Activated naive CD4-positive, alpha-beta T cell treated with anti-CD3 and anti-CD28 coated beads for 36 hours (primary cell): ENCODE measurements around the gene SLC50A1. TPM values are rescaled to one million over a fixed set of nuclear protein-coding genes. Genes with fewer than 3 reads are reported as not detected.
A peak's percentile ranks its signal among the peaks of the same experiment; 100 is the strongest.
"Not testable (repeated sequence)": the region's sequence is repeated elsewhere in the genome, so short reads cannot be mapped to it uniquely, and the experiment has no call there.

ENCODE experiments used
- CTCF ChIA-PET: fragments of 350-600 bp; sonication (Branson Sonifier 250); formaldehyde crosslinking; loops from one replicate; lab custom pipeline; 2021; ENCODE audit warnings: antibody characterized with exemption; lab: Charles Lee
- DNase-seq: peaks from one replicate; pipeline ENCODE4 v3.0.0-alpha.2; 2020
- H3K27ac Mint-ChIP-seq: one replicate; pipeline ENCODE4 v1.8.0; 2021; ENCODE audit warnings: mild to moderate bottlenecking, mixed read lengths
- H3K27me3 Mint-ChIP-seq: one replicate; pipeline ENCODE4 v1.8.0; 2021; ENCODE audit warnings: low read depth, mixed read lengths
- H3K36me3 Mint-ChIP-seq: one replicate; pipeline ENCODE4 v1.8.0; 2021; ENCODE audit warnings: low read depth, mixed read lengths
- H3K4me1 Mint-ChIP-seq: one replicate; pipeline ENCODE4 v1.8.0; 2021; ENCODE audit warnings: low read depth, mixed read lengths
- H3K4me3 Mint-ChIP-seq: one replicate; pipeline ENCODE4 v1.8.0; 2021; ENCODE audit warnings: mild to moderate bottlenecking, moderate library complexity, mixed read lengths
- H3K9me3 Mint-ChIP-seq: one replicate; pipeline ENCODE4 v1.8.0; 2021; ENCODE audit warnings: mixed read lengths
- intact Hi-C: fragments of 100-400 bp; cut with micrococcal nuclease; formaldehyde crosslinking; loops from one replicate; pipeline ENCODE4 v1.15.1; 2023
- total RNA-seq, 2 experiments: library from RNA; stranded (reverse); gene quantifications; one replicate each; pipeline ENCODE4 v1.2.3, GENCODE V29; 2021

Gene SLC50A1
- total RNA-seq, 2 experiments from 2014 or later = 48.4 to 52.7 TPM

DNA sequence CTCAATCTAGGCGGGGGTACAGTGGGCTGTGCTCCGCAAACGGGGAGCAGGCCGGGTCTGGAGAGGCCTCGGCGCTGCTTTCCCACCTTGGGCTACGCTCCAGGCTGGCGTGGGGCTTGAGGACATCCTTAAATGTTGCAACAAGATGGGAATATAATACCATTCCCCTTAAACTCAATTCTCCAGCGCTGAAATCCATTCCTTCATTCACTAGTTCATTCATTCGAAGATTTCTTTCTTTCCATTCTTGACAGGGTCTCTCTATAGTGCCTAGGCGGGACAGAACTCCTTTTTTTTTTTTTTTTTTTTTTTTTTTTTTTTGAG lies 4.9 kb downstream of the SLC50A1 start:
- peak overlapping the region; percentile 93 for H3K4me3 Mint-ChIP-seq
- no peaks in the 10 kb centered on the region for H3K27me3 Mint-ChIP-seq
- peaks cover 27% of the 10 kb centered on the region for H3K4me1 Mint-ChIP-seq
- intact Hi-C loops = loop anchor here (1.0 to 2.0 kb wide), 2 partner anchors 33 to 54 kb away; partner anchors contain the start of genes KRTCAP2 and TRIM46
- peak overlapping the region; percentile 90 for H3K27ac Mint-ChIP-seq
- no peaks in the 10 kb centered on the region for H3K9me3 Mint-ChIP-seq
- CTCF ChIA-PET = no interaction called here
- H3K36me3 Mint-ChIP-seq = peaks cover 17% of the 10 kb centered on the region
- no peak for DNase-seq

- no peak overlapping the region for H3K27ac Mint-ChIP-seq
- no peaks in the 10 kb centered on the region for H3K9me3 Mint-ChIP-seq
- DNase-seq = no peak
- no peak overlapping the region for H3K4me3 Mint-ChIP-seq
- peaks cover 5% of the 10 kb centered on the region for H3K27me3 Mint-ChIP-seq
- peaks cover 26% of the 10 kb centered on the region for H3K4me1 Mint-ChIP-seq
- peaks cover 15% of the 10 kb centered on the region for H3K36me3 Mint-ChIP-seq
- intact Hi-C loops = loop anchor here (2.0 kb wide), 1 partner anchor 53 kb away; no protein-coding TSS in a partner anchor
- CTCF ChIA-PET = interaction anchor here (2.0 kb wide), 1 partner anchor 26 kb away, joined by 4 read pairs; no protein-coding TSS in a partner anchor
Measured at GRCh38 chr1:155141749-155142148, 6.1 kb downstream of the SLC50A1 start.

DNA sequence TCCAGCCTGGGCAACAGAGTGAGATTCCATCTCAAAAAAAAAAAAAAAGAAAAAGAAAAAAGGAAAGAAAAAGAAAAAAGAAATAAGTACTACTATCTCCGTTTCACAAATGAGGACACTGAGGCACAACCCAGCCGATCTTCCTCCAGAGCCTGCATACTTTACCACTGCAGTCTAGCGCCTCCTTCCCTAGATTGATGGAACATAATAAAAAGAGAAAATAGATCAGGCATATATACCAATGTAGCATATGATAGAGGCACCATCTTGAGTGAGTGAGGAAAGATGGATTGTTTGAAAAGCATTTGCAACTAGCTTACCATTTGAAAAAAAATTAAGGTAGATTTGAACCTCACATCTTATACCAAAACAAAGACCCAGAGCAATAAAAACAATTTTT lies 9.8 kb downstream of the SLC50A1 start:
- Mint-ChIP-seq H3K27me3 (peaks cover 7% of the 10 kb centered on the region), H3K27ac (no peak overlapping the region), H3K9me3 (no peaks in the 10 kb centered on the region), H3K36me3 (no peaks in the 10 kb centered on the region), H3K4me1 (peaks cover 4% of the 10 kb centered on the region), H3K4me3 (no peak overlapping the region)
- no peak for DNase-seq
- CTCF ChIA-PET = interaction anchor here (0.6 to 1.2 kb wide), 4 partner anchors 21 to 1069 kb away, joined by 3 to 6 read pairs (median 4); no protein-coding TSS in a partner anchor
- intact Hi-C loops = no loop called here

DNA sequence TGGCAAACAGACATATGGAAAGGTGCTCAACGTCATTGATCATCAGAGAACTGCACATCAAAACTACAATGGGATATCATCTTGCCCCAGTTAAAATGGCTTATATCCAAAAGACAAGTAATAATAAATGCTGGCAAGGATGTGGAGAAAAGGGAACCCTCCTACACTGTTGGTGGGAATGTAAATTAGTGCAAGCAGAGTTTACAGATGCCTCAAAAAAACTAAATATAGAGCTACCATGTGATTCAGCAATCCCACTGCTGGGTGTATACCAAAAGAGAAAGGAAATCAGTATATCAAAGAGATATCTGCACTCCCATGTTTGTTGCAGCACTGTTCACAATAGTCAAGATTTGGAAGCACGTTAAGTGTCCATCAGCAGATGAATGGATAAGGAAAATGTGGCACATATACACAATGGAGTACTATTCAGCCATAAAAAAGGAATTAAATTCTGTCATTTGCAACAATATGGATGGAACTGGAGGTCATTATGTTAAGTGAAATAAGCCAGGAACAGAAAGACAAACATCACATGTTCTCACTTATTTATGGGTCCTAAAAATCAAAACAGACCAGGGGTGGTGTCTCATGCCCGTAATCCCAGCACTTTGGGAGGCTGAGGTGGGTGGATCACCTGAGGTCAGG lies 20.5 kb downstream of the SLC50A1 start:
- not testable (repeated sequence) for H3K4me3 Mint-ChIP-seq, H3K36me3 Mint-ChIP-seq

DNA sequence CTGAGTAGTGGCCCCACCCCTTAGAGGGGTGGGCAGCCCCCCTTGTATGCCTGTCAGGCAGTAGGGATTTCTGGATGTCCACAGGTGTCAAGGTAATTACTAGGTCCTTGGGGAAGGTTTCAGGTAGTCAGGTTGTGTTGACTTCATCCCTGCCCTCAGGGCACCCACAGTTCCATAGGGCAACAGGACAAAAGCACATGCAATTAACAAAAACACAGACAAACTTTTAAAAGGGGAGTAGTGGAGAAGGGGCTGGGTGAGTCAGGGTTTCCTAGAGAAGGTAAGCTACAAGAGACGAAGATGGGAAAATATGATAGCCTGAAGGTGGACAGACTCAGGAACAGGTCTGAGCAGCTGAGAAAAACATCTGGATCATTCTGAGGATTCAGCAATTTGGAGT lies 23.3 kb downstream of the SLC50A1 start:
- no peak overlapping the region for H3K27ac Mint-ChIP-seq
- intact Hi-C loops = no loop called here

More for the DNA sequence above, 20.5 kb downstream of the SLC50A1 start:
- CTCF ChIA-PET = interaction anchor here (1.6 to 1.7 kb wide), 2 partner anchors 12 kb away, joined by 5 read pairs; no protein-coding TSS in a partner anchor
- H3K27ac Mint-ChIP-seq, DNase-seq, H3K9me3 Mint-ChIP-seq, H3K27me3 Mint-ChIP-seq, H3K4me1 Mint-ChIP-seq, intact Hi-C loops: not testable (repeated sequence)

GRCh38 chr1:155160128-155160527 lies 24.5 kb downstream of the SLC50A1 start:
- Mint-ChIP-seq H3K4me1 (no peaks in the 10 kb centered on the region), H3K36me3 (no peaks in the 10 kb centered on the region), H3K27me3 (no peaks in the 10 kb centered on the region), H3K9me3 (no peaks in the 10 kb centered on the region), H3K27ac (no peak overlapping the region), H3K4me3 (no peak overlapping the region)
- no peak for DNase-seq
- intact Hi-C loops = no loop called here
- CTCF ChIA-PET = interaction anchor here (1.2 kb wide), 1 partner anchor 68 kb away, joined by 3 read pairs; no protein-coding TSS in a partner anchor

More for the DNA sequence above, 23.3 kb downstream of the SLC50A1 start:
- Mint-ChIP-seq H3K9me3 (no peaks in the 10 kb centered on the region), H3K36me3 (no peaks in the 10 kb centered on the region), H3K27me3 (no peaks in the 10 kb centered on the region), H3K4me1 (no peaks in the 10 kb centered on the region), H3K4me3 (no peak overlapping the region)
- CTCF ChIA-PET = interaction anchor here (1.2 kb wide), 1 partner anchor 67 kb away, joined by 3 read pairs; no protein-coding TSS in a partner anchor
- DNase-seq = no peak

GRCh38 chr1:155162631-155163030 lies 27.0 kb downstream of the SLC50A1 start:
- H3K27me3 Mint-ChIP-seq, H3K27ac Mint-ChIP-seq, intact Hi-C loops, H3K9me3 Mint-ChIP-seq, DNase-seq, H3K4me3 Mint-ChIP-seq, H3K36me3 Mint-ChIP-seq, H3K4me1 Mint-ChIP-seq: not testable (repeated sequence)
- CTCF ChIA-PET = interaction anchor here (0.9 to 1.9 kb wide), 3 partner anchors 56 to 77 kb away, joined by 3 to 7 read pairs (median 6); no protein-coding TSS in a partner anchor

- H3K4me3 Mint-ChIP-seq, DNase-seq, intact Hi-C loops, H3K27me3 Mint-ChIP-seq, H3K9me3 Mint-ChIP-seq, H3K27ac Mint-ChIP-seq, H3K36me3 Mint-ChIP-seq: not testable (repeated sequence)
- H3K4me1 Mint-ChIP-seq = peaks cover 11% of the 10 kb centered on the region
- CTCF ChIA-PET = interaction anchor here (0.7 to 1.9 kb wide), 5 partner anchors 9 to 79 kb away, joined by 3 to 7 read pairs (median 5); partner anchors contain the start of gene KRTCAP2
Measured at GRCh38 chr1:155163785-155164184, 28.1 kb downstream of the SLC50A1 start.

GRCh38 chr1:155164625-155165024 lies 29.0 kb downstream of the SLC50A1 start:
- DNase-seq, intact Hi-C loops, H3K27me3 Mint-ChIP-seq, H3K4me3 Mint-ChIP-seq, H3K27ac Mint-ChIP-seq, H3K9me3 Mint-ChIP-seq, H3K36me3 Mint-ChIP-seq: not testable (repeated sequence)
- CTCF ChIA-PET = interaction anchor here (0.7 to 12.0 kb wide), 3 partner anchors 14 to 74 kb away, joined by 3 to 234 read pairs (median 3); no protein-coding TSS in a partner anchor
- peaks cover 11% of the 10 kb centered on the region for H3K4me1 Mint-ChIP-seq

DNA sequence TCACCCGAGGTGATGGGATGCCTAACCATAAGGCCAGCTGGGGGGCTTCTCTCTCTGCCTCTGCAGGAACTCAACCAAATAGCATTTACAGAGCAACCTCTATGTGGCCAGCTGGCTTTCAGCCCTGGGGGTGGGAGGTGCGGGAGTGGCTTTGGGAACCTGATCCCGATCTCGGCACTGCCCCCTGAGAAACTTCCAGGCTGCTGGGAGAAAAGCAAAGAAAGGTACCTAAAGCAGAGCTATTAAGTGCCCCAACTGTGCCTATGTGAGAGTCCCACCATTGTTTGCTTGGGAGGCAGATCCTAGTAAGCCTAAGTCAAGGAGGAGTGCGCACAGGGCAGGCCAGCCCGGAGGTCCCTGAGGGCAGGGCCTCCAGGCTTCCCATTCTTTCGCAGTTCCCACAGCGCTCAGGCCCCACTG lies 30.4 kb downstream of the SLC50A1 start:
- Mint-ChIP-seq H3K27me3 (no peaks in the 10 kb centered on the region), H3K4me1 (peaks cover 14% of the 10 kb centered on the region), H3K36me3 (peaks cover 8% of the 10 kb centered on the region), H3K9me3 (no peaks in the 10 kb centered on the region), H3K27ac (no peak overlapping the region), H3K4me3 (no peak overlapping the region)
- CTCF ChIA-PET = interaction anchor here (0.6 to 12.0 kb wide), 11 partner anchors 20 to 301 kb away, joined by 3 to 234 read pairs (median 5); partner anchors contain the start of genes EFNA4 and SLC50A1
- intact Hi-C loops = no loop called here
- no peak for DNase-seq

- H3K4me3 Mint-ChIP-seq = no peak overlapping the region
- CTCF ChIA-PET = interaction anchor here (1.1 to 12.0 kb wide), 12 partner anchors 21 to 173 kb away, joined by 3 to 234 read pairs (median 6); partner anchors contain the start of genes EFNA4 and SLC50A1
Measured at GRCh38 chr1:155166471-155167165, 31.0 kb downstream of the SLC50A1 start.

More at GRCh38 chr1:155166471-155167165, 31.0 kb downstream of the SLC50A1 start:
- Mint-ChIP-seq H3K9me3 (no peaks in the 10 kb centered on the region), H3K27me3 (no peaks in the 10 kb centered on the region), H3K27ac (no peak overlapping the region), H3K36me3 (peaks cover 10% of the 10 kb centered on the region), H3K4me1 (peaks cover 17% of the 10 kb centered on the region)
- DNase-seq = no peak
- intact Hi-C loops = loop anchor here (1.0 kb wide), 1 partner anchor 75 kb away; no protein-coding TSS in a partner anchor
